GM18861 (cell line): ENCODE data around the gene ZSWIM6.

Experiments
- ATAC-seq: cut with Tn5 transposase; IDR thresholded peaks from one replicate; pipeline ENCODE4 v1.9.1; 2021; ENCODE audit not compliant: unreplicated experiment

Gene ZSWIM6

GRCh38 chr5:61472172-61472958, 140.3 kb downstream of the ZSWIM6 start:
- no peak for ATAC-seq

- ATAC-seq, result no peak
These were observed 142.7 kb downstream of the ZSWIM6 start for GRCh38 chr5:61474746-61475145.

- ATAC-seq, result no peak
These were observed 145.7 kb downstream of the ZSWIM6 start for GRCh38 chr5:61477788-61478187.

GRCh38 chr5:61479850-61480614, 148.0 kb downstream of the ZSWIM6 start:
- ATAC-seq, result no peak

DNA sequence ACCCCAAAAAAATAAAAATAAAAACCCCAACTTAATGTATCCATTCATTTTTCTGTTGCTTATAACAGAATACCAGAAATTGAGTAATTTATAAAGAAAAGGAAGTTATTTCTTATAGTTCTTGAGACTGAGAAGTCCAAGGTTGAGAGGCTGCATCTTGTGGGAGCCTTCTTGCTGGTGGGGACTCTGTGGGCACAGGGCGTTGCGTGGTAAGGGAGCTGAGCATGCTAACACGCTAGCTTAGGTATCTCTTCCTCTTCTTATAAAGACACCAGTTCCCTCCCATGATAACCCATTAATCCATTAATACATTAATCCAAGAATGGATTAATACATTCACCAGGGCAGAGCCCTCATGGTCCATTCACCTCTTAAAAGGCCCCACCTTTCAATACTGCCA, 150.9 kb downstream of the ZSWIM6 start:
- no peak for ATAC-seq

GRCh38 chr5:61486476-61486875, 154.4 kb downstream of the ZSWIM6 start:
- no peak for ATAC-seq

DNA sequence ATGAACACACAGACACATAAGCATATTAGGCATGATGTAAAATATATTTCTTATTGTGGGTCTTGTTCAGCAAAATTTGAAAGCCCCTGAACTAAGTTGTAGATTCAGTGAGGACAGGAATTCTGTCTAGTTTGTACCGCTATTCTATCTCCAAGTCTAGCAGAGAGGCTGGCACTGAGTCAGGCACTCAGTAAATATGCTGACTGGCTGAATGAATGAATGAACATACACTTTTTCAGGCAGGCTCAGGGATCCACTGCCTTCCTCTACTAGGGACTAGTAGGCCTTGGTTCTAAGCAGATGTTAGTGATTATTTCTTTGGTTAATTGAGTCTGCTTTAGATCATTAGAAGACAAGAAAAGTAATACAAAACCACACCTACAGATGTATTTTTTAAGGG, 157.5 kb downstream of the ZSWIM6 start:
- ATAC-seq, result no peak

DNA sequence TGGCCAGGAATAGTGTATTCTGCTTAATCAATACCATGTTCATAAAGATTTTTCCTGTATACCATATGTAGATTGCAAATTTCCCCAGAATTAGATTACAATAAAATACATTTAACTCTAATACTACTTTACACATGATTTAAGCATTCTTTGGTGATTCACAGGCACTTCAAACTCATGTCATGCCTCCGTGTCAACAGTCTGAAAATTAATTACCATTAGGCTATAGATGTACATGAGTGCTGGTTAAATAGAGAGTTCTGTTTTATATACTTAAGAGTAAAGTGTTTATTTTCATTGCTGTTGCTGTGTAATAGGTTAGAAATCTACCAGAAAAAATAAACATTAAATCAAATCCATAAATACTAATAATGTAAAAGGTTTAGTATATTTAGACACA, 159.8 kb downstream of the ZSWIM6 start:
- no peak for ATAC-seq

DNA sequence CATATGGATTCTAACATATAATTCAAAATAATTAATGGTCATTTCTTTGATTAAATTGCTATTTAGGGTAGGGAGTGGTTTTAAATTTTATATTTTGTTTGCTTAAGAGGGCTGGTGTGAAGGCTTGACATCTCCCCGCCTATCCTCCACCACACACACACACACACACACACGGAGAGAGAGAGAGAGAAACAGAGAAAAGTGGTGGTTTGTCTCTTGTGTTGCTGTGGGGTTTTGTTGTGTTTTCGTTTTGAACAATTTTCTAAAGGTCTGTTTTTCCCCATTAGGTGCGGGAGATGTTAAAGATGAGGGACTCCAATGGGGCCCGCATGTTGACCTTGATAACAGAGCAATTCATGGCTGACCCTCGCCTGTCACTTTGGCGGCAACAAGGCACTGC, 161.9 kb downstream of the ZSWIM6 start:
- no peak for ATAC-seq

DNA sequence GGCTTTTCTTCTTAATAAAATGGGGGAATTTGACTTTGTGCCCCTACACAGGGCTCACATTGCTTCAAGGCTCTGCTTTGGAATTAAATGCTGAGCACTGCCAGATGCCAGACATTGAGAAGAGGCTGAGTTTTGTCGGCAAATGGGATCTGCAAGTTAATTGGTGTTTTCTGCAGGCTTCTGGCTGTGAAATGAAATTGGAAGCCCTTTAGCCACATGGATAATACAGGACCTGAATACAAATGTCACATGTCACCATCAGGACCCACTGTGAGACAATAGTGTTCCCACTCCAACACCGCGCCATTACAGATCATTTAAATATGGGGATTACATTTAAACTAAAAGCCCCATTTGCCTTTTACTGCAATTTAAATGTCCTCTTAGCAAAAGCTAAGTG, 164.4 kb downstream of the ZSWIM6 start:
- no peak for ATAC-seq

GRCh38 chr5:61496860-61497259, 164.8 kb downstream of the ZSWIM6 start:
- no peak for ATAC-seq

- no peak for ATAC-seq
These were observed 166.1 kb downstream of the ZSWIM6 start for GRCh38 chr5:61498121-61498520.

- ATAC-seq, result no peak
These were observed 169.9 kb downstream of the ZSWIM6 start for GRCh38 chr5:61501971-61502370.

GRCh38 chr5:61504143-61504770, 172.2 kb downstream of the ZSWIM6 start:
- ATAC-seq, result no peak

DNA sequence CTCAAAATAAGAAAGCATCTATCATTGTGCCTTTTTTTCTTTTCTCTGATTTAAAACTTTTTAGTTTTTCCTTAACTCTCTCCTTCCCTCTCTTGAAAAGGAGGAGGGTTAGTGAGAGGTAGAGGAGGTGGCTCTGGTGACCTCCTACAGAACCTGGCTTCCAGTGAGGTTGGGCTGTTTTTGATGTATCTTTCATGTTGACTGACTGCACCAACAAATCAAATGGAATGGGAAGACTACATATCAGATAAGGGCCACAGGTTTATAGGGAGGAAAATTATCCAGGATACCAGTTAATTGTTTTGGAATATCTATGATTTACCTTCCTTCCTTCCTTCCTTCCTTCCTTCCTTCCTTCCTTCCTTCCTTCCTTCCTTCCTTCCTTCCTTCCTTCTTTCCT, 173.2 kb downstream of the ZSWIM6 start:
- ATAC-seq, result no peak

GRCh38 chr5:61507232-61507631, 175.2 kb downstream of the ZSWIM6 start:
- no peak for ATAC-seq

DNA sequence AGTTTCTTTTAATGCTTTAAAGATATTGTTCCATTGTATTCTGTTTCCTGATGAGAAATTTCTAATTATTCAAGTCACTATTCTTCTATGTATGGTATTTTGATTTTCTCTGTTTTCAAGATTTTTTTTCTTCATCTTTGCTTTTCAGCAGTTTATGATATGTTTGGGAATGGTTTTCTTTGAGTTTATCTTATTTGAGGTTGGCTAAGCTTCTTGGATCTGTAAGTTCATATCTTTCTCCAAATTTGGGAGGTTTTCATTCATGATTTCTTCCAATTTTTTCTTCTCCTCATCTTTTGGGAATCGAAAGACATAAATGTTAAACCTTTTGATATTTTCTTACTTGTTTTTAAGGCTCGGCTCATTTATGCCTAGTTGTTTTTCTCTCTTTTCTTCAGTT, 184.9 kb downstream of the ZSWIM6 start:
- ATAC-seq, result no peak

DNA sequence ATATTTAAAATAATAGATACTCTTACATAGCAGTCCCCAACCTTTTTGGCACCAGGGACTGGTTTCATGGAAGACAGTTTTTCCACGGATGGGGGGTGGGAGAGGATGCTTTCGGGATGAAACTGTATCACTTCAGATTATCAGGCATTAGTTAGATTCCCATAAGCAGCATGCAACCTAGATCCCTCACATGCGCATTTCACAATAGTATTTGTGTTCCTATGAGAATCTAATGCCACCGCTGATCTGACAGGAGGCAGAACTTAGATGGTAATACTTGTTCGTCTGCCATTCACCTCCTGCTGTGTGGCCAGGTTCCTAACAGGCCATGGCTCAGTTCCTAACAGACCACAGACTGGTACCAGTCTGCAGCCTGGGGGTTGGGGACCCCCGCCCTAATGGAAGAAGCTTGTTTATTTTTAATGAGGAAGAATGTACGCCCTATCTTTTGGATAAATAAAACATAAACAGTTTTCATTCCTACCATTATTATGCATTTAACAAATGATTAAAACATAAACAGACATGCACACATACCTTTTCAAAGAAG, 187.7 kb downstream of the ZSWIM6 start:
- no peak for ATAC-seq

DNA sequence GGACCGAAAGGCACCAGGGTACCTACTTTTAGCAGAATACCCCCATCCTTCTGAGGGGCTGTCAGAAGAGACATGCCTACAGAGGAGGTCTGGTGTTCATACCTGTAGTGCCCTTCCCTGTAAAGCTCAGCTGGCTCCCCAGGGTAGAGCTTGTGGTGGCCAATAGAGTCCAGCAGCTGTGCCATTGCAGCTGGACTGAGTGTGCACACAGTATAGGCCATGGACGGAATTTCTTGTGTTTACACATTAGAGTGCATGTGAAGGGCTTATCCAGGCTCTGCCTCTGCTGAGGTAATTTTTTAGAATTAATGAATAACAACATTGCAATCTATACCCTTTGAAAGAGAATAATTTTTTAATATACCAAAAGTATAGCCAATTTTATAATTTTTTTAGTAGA, 191.0 kb downstream of the ZSWIM6 start:
- ATAC-seq, result no peak

DNA sequence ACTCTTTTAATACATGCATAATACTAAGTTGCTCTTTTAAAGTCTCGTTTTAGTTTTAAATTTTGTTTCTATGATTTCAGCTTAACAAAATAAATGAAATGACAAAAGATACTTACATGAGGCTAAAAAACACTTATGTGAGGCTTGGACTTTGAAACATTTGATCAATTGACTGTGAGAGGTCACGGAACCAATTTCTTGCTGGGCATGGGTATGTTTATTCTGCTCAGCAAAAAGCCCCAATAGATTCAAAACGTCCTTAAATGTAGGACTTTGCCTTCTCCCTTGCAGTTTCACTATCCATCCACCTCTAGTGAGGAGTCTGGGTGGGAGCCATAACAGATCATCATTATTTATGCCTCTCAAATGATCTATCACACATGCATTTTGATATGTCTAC, 191.9 kb downstream of the ZSWIM6 start:
- no peak for ATAC-seq

DNA sequence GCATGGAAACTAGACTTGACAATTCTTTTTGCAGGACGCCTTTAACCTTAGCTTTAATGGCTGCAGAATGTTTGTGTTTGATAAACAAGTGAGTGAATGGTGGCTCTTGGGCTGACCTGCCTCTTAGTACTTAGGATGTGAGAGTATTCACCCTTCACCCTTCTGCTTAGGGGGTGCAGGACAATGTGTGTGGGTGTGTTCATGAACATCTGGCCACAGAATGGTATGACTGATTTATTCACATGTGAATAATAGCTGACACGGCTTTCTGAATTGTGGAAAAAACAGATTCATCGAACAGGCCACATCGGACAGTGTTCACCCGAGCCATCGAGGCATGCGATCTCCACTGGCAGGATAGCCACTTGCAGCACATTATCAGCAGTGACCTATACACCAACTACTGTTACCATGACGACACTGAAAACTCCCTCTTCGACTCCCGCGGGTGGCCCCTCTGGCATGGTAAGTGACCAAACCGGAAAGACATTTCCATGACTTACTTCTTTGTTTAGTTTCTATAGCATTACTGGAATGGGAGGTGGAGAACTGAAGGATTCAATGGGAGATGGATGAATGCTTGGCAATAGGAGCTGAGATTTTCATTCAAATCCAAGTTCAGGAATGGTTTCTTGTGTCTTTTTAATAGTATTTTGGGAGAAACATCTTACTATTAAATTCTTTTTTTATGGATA, 193.6 kb downstream of the ZSWIM6 start:
- no peak for ATAC-seq
